ENCODE measurements around the gene PPP2R5C.

Gene PPP2R5C

DNA sequence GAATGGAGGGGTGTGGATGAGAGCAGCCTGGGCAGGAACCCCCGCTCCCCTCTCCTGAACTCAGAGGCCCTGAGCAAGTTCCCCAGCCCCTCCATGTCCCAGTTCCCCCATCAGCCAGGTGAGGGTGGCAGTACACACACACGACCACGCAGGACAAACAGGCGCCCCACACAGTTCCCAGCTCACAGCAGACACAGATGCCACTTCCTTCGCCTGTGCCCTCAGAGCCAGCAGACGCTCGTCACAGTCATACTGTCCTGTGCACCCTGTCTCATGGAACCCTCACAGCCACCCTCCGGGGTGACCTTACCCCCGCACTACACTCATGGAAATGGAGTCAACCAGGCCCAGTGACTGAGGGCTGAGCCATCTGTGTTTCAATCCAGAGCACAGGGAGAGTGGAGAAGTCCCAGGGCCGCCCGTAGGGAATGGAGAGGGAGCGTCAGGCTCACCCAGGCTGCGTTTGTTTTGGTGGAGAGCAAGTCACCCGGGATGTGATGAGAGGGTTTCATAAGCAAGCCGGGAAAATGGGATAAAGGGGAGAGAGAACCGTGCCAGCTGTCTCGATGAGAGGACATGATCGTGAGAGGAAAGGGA is 155.4 kb downstream of the PPP2R5C start:
- Histone ChIP-seq H3K9ac (ENCODE audit: insufficient read length) (no peak overlapping the region), H3K4me3 (no peak overlapping the region), H3K27ac (no peak overlapping the region), H3K36me3 (ENCODE audit: insufficient read depth, low read length) (peaks cover 21% of the 10 kb centered on the region), H3K9me3 (ENCODE audit: low read depth, low read length) (no peaks in the 10 kb centered on the region)
- TF ChIP-seq FOXP2 (optimal IDR thresholded peaks at IDR 0.05; ENCODE audit: control extremely low read depth, extremely low read length, insufficient read depth) (no peak), POLR2AphosphoS5 (IDR thresholded peaks at IDR 0.05; ENCODE audit: borderline replicate concordance, low read depth, low read length) (no peak), EZH2 (IDR thresholded peaks at IDR 0.05) (no peak)
- no peak for DNase-seq (ENCODE audit: low read depth, low spot score)

DNA sequence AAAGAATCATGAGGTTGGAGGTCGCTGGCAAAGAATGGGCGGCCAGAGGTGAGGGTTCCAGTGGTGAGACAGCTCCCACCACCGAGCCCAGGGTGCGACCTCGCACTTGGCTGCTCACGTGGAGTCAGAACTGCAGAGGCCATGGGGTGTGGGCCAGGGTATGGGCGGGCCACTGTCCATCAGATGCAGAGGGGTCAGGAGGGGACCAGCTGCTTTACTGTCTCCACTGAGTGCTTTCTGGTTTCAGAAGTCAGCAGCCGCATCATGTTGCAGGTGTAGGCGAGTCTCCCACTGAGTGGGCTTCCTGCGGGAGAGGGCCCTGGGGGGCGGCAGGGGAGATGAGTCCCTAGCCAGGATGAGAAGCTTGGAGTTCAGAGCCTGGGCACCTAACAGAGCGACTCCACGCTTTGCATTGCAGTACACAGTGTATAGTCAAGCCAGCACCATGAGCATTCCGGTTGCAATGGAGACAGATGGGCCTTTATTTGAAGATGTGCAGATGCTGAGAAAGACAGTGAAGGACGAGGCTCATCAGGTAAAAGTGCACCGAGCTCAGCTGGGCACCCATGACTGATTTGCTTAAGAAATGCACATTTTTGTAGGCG is 156.0 kb downstream of the PPP2R5C start:
- Histone ChIP-seq H3K9ac (ENCODE audit: insufficient read length) (no peak overlapping the region), H3K4me3 (no peak overlapping the region), H3K9me3 (ENCODE audit: low read depth, low read length) (no peaks in the 10 kb centered on the region), H3K27ac (no peak overlapping the region), H3K36me3 (ENCODE audit: insufficient read depth, low read length) (peaks cover 15% of the 10 kb centered on the region)
- DNase-seq (ENCODE audit: low read depth, low spot score), result no peak
- TF ChIP-seq POLR2AphosphoS5 (IDR thresholded peaks at IDR 0.05; ENCODE audit: borderline replicate concordance, low read depth, low read length) (no peak), EZH2 (IDR thresholded peaks at IDR 0.05) (no peak), FOXP2 (optimal IDR thresholded peaks at IDR 0.05; ENCODE audit: control extremely low read depth, extremely low read length, insufficient read depth) (no peak)

DNA sequence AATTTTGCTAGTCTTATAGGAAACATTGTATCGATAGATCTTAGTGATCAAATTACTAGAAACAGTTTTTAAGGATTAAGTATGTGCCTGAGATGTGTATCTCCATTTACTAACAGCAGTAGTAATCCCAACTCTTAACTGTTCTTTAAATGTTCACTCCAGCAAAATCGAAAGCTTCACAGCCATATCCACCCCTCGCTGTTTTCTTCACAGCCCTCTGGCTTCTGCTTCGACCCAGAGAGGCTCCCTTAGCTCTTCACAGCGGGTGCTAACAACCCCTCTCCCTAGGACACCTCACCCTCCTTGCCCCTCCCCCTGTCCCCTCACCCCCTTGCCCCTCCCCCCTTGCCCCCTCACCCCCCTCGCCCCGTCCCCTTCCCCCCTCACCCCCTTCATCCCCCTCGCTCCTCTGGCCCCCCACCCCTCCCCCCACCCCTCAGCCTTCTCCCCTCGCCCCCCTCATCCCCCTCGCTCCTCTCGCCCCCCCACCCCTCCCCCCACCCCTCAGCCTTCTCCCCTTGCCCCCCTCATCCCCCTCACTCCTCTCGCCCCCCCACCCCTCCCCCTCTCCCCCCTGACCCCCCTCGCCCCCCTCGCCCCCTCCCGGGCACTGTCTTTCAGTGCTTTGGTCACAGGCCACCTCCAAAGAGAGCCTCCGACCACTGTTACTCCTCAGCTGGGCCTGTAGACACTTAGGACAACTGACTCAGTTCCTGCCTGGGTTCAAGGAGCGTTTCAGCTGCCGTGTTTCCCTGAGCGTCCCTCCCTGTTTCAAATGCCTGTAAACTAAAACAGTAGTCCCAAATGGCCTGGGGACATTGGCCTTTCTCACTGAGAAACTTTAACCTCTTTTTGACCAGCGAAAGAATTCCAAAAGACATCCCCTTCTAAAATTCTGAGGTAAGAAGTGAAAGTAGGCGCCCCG is 156.8 kb downstream of the PPP2R5C start:
- Histone ChIP-seq H3K27ac (no peak overlapping the region), H3K4me3 (no peak overlapping the region), H3K9ac (ENCODE audit: insufficient read length) (no peak overlapping the region), H3K36me3 (ENCODE audit: insufficient read depth, low read length) (peaks cover 9% of the 10 kb centered on the region), H3K9me3 (ENCODE audit: low read depth, low read length) (no peaks in the 10 kb centered on the region)
- TF ChIP-seq EZH2 (IDR thresholded peaks at IDR 0.05), result no peak
- no peak for TF ChIP-seq POLR2AphosphoS5 (IDR thresholded peaks at IDR 0.05; ENCODE audit: borderline replicate concordance, low read depth, low read length)
- no peak for TF ChIP-seq FOXP2 (optimal IDR thresholded peaks at IDR 0.05; ENCODE audit: control extremely low read depth, extremely low read length, insufficient read depth)
- DNase-seq (ENCODE audit: low read depth, low spot score), result no peak

GRCh38 chr14:101920271-101920670 is 158.8 kb downstream of the PPP2R5C start:
- H3K36me3 ChIP-seq (ENCODE audit: insufficient read depth, low read length), result peaks cover 7% of the 10 kb centered on the region
- H3K9me3 ChIP-seq (ENCODE audit: low read depth, low read length), result no peaks in the 10 kb centered on the region
- H3K4me3 ChIP-seq, result no peak overlapping the region
- no peak overlapping the region for H3K9ac ChIP-seq (ENCODE audit: insufficient read length)
- TF ChIP-seq FOXP2 (optimal IDR thresholded peaks at IDR 0.05; ENCODE audit: control extremely low read depth, extremely low read length, insufficient read depth), result no peak
- no peak for TF ChIP-seq EZH2 (IDR thresholded peaks at IDR 0.05)
- TF ChIP-seq POLR2AphosphoS5 (IDR thresholded peaks at IDR 0.05; ENCODE audit: borderline replicate concordance, low read depth, low read length), result no peak
- no peak overlapping the region for H3K27ac ChIP-seq
- DNase-seq (ENCODE audit: low read depth, low spot score), result no peak

GRCh38 chr14:101922866-101923265 is 161.4 kb downstream of the PPP2R5C start:
- 0 out of 2 replicates have a peak overlapping the region, but pooled peaks have one; percentile 19 for H3K27ac ChIP-seq
- H3K9me3 ChIP-seq (ENCODE audit: low read depth, low read length), result no peaks in the 10 kb centered on the region
- H3K36me3 ChIP-seq (ENCODE audit: insufficient read depth, low read length), result peaks cover 9% of the 10 kb centered on the region
- no peak for TF ChIP-seq EZH2 (IDR thresholded peaks at IDR 0.05)
- no peak for TF ChIP-seq POLR2AphosphoS5 (IDR thresholded peaks at IDR 0.05; ENCODE audit: borderline replicate concordance, low read depth, low read length)
- no peak for TF ChIP-seq FOXP2 (optimal IDR thresholded peaks at IDR 0.05; ENCODE audit: control extremely low read depth, extremely low read length, insufficient read depth)
- H3K4me3 ChIP-seq, result no peak overlapping the region
- H3K9ac ChIP-seq (ENCODE audit: insufficient read length), result no peak overlapping the region
- DNase-seq (ENCODE audit: low read depth, low spot score), result no peak

DNA sequence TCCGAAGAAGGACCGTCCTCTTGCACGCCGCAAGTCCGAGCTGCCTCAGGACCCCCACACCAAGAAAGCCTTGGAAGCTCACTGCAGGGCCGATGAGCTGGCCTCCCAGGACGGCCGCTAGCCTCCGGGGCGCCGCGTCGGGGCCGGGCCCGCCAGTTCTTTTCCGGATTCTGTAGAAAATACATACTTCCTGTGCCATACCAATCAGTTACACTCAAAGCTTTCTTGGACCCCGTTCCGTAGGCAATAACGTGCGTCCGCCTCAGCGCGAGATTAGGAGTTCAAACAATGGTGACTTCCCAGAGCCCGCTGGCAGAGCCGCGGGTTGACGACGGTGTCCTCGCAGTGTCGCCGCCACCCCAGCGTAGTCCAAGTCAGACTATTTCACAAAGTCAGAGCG is 163.6 kb downstream of the PPP2R5C start:
- no peak overlapping the region for H3K4me3 ChIP-seq
- H3K27ac ChIP-seq, result no peak overlapping the region
- peaks cover 9% of the 10 kb centered on the region for H3K36me3 ChIP-seq (ENCODE audit: insufficient read depth, low read length)
- DNase-seq (ENCODE audit: low read depth, low spot score), result no peak
- TF ChIP-seq EZH2 (IDR thresholded peaks at IDR 0.05) (no peak), FOXP2 (optimal IDR thresholded peaks at IDR 0.05; ENCODE audit: control extremely low read depth, extremely low read length, insufficient read depth) (no peak), POLR2AphosphoS5 (IDR thresholded peaks at IDR 0.05; ENCODE audit: borderline replicate concordance, low read depth, low read length) (no peak)
- no peaks in the 10 kb centered on the region for H3K9me3 ChIP-seq (ENCODE audit: low read depth, low read length)
- no peak overlapping the region for H3K9ac ChIP-seq (ENCODE audit: insufficient read length)

DNA sequence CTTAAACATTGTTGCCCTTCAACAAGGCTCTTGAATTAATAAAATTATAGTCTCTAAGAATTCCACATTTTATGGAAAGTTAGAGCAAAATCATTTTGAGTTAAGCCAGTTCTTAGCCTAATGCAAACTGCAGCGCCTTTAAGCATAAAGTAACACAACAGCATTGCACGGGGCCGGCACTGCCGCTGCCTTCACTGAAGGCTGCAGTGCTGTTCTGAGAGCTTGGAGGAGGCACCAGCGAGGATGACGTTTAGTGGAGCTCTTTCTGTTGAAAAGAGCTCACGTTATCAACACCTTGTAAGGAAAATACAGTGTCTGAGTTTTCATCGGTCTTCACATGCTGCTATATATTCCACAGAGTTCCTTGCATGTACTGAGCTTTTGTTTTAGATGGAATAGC is 164.6 kb downstream of the PPP2R5C start:
- H3K36me3 ChIP-seq (ENCODE audit: insufficient read depth, low read length), result peaks cover 9% of the 10 kb centered on the region
- no peak for TF ChIP-seq EZH2 (IDR thresholded peaks at IDR 0.05)
- no peak for TF ChIP-seq POLR2AphosphoS5 (IDR thresholded peaks at IDR 0.05; ENCODE audit: borderline replicate concordance, low read depth, low read length)
- TF ChIP-seq FOXP2 (optimal IDR thresholded peaks at IDR 0.05; ENCODE audit: control extremely low read depth, extremely low read length, insufficient read depth), result no peak

DNA sequence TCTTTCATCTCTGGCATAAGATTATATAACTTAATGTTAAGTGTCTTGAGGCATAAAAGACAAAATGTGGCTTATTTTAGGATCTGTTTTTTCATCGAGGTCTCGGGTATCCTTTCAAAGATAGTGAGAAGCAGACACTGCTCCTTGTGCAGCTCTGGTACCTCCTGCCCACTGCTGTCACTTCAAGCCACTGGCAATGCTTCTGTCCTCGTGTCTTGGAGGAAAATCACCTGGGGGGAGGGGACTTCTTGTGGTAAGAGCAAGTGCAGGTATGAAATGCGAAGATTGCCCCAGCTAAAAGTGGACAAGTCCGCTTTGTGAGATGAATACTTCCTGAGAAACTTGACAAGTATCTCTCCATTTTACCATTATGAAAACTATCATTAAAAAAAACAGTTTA is 165.1 kb downstream of the PPP2R5C start:
- no peak overlapping the region for H3K9ac ChIP-seq (ENCODE audit: insufficient read length)
- peaks cover 9% of the 10 kb centered on the region for H3K36me3 ChIP-seq (ENCODE audit: insufficient read depth, low read length)
- no peaks in the 10 kb centered on the region for H3K9me3 ChIP-seq (ENCODE audit: low read depth, low read length)
- TF ChIP-seq EZH2 (IDR thresholded peaks at IDR 0.05), result no peak
- TF ChIP-seq POLR2AphosphoS5 (IDR thresholded peaks at IDR 0.05; ENCODE audit: borderline replicate concordance, low read depth, low read length), result no peak
- TF ChIP-seq FOXP2 (optimal IDR thresholded peaks at IDR 0.05; ENCODE audit: control extremely low read depth, extremely low read length, insufficient read depth), result no peak
- no peak overlapping the region for H3K27ac ChIP-seq
- DNase-seq (ENCODE audit: low read depth, low spot score), result no peak
- H3K4me3 ChIP-seq, result no peak overlapping the region

More for the DNA sequence above, 164.6 kb downstream of the PPP2R5C start:
- no peak for DNase-seq (ENCODE audit: low read depth, low spot score)
- Histone ChIP-seq H3K9me3 (ENCODE audit: low read depth, low read length) (no peaks in the 10 kb centered on the region), H3K27ac (no peak overlapping the region), H3K9ac (ENCODE audit: insufficient read length) (no peak overlapping the region), H3K4me3 (no peak overlapping the region)

All from SK-N-MC (cell line).